Stimulated activated CD4-positive, alpha-beta T cell treated with anti-CD3 and anti-CD28 coated beads, TNF-alpha, amount 100 ng/mL, for 24 hours (primary cell): ENCODE data around the gene C17orf113.

Experiments used
- DNase-seq, 3 experiments: peaks; one replicate each; pipeline ENCODE4 v3.0.0-alpha.2; 2020; ENCODE audit warnings: low read depth in 3 of 3

C17orf113 gene

DNA sequence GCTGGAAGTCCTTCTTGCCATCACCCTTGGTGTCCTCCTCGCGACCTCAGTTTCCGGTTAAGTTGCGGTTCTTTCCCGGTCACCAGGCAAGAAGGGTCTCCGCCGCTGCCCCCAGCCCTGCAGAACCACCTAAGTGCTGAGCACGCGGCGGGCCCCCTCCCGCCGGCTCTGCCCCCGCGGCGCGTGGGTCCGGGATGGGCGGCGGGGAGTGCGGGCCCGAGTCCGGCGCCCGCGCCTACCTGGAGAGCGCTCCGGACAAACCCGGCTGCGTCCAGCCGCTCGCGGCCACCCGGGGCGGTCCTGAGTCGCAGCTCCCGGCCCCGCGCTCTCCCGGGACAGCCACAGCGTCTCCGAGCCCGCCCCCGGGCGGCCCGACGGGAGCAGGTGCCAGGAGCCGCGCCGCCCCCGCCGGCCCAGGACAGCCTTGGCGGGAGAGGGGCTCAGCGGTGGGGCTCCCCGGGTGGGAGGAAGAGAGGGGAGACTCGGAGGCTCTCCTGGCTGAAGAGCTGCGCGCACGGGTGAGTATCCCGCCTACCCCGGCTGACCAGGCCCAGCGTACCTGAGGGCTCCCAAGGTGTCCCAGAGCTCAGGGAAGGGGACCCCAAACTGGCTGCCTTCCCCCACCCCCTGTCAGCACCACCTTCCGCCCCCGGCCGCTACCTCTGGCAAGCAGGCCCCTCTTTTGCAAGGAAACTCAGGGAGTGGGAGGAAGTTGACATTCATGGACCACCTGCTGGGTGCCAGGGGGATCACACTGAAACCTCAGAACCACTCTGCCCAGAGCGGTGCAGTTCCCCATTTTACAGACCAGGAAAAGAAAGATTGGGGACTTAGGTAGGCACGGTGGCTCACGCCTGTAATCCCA, 22.2 kb upstream of the C17orf113 start:
- no peak for DNase-seq

- no peak for DNase-seq
Measured at GRCh38 chr17:42071810-42072209, 21.4 kb upstream of the C17orf113 start.

- no peak for DNase-seq
Measured at GRCh38 chr17:42068979-42069378, 18.6 kb upstream of the C17orf113 start.

DNA sequence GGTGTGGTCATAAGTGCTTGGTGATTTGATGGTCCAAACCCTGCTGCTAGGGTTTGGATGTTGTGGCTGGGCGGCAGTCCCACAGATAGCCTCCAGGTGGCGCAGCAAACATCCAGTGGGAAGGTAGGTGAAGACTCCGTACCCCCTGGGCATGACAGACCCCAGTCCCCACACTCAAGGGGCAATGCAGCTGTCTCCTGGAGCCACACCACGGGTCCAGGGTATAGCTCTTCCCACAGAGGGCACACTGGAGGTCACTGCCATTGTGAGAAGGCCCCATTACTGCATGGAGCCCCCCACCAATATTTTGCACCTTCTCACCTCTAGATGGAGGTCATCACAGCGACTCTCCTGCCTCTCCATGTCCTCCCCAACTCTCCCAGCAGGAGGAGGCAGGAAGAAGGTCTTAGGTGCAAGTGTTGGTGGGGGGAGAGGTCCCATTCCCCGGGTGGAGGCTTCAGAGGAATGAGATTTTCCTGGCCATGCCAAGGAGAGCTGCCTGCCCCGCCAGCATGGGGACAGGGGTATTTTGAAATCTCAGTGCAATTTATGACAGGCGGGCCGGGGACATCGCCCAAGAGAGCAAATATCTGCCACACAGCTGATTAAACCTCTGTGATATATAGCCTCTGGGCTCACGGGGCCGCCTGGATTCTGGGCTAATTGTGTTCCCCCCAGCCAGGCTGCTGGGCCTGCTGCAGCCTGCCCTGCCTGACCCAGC, 17.1 kb upstream of the C17orf113 start:
- peak; percentile 40 to 69 (median 55) for DNase-seq

- DNase-seq, result no peak
Measured at GRCh38 chr17:42065201-42065600, 14.8 kb upstream of the C17orf113 start.

GRCh38 chr17:42062681-42063080, 12.3 kb upstream of the C17orf113 start:
- DNase-seq, result no peak

- no peak for DNase-seq
Measured at GRCh38 chr17:42061646-42062487, 11.5 kb upstream of the C17orf113 start.

DNA sequence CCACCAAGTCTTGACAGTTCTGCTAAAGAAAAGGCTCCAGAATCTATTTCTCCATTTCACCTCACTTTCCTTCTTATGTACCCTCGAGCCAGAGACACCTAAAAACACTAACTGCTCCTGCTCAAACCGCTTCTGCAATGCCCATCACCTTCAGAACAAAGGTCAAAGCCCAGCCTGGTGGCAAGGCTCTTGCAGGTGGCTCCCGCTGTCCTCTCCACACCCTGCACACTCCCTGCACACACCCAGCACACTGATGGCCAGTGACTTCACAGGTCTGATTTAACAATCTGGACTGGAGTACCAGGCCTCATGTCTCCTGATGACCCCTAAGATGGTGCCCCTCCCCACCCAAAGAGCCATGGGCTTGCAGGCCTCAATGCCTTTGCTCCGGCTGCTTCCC, 9.8 kb upstream of the C17orf113 start:
- no peak for DNase-seq

DNA sequence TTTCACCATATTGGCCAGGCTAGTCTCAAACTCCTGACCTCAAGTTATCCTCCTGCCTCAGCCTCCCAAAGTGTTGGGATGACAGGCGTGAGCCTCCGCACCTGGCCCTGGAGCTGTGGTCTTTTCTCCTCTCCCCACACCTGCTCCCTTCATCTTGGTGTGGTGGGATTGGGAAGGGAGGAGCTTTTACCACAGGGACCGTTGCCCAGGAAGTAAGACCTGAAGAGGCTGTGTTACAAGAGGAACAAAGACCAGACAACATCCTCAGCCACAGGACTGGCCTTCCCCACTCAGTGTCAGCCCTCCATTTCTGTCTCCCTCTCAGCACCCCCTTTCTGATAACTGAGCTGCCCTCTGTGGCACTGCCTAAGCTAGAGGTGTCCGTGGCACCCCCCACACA, 9.4 kb upstream of the C17orf113 start:
- DNase-seq, result no peak

GRCh38 chr17:42058063-42058462, 7.7 kb upstream of the C17orf113 start:
- DNase-seq, result no peak

- no peak for DNase-seq
Measured at GRCh38 chr17:42056635-42057034, 6.2 kb upstream of the C17orf113 start.

DNA sequence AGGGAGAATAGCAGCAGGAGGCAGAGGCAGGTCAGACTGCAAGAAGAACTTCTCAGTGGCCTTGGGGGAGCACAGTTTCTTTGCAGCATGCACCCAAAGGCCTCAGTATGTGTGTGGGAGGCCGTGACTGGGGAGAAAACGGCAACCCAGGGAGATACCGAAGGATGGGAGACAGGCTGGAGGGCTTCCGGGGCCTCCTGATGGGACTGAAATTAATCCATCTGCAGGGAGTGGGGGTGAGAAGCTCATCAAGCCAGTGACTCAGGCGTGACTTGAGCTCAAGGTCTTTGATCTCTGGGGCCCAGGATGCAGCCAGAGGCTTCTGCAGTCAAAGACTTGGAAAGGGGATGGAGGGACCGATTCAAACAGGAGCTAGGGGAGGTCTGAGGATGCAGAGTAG, 5.1 kb upstream of the C17orf113 start:
- DNase-seq, result no peak

- DNase-seq, result no peak
Measured at GRCh38 chr17:42055027-42055426, 4.6 kb upstream of the C17orf113 start.

- DNase-seq, result no peak
Measured at GRCh38 chr17:42053731-42054500, 3.5 kb upstream of the C17orf113 start.

GRCh38 chr17:42052346-42052877, 2.0 kb upstream of the C17orf113 start:
- no peak for DNase-seq

- DNase-seq, result no peak
Measured at GRCh38 chr17:42051645-42052044, 1.2 kb upstream of the C17orf113 start.

GRCh38 chr17:42051013-42051400, 606 bp upstream of the C17orf113 start:
- DNase-seq, result no peak

- DNase-seq, result no peak
Measured at GRCh38 chr17:42049834-42050392, 488 bp downstream of the C17orf113 start.

DNA sequence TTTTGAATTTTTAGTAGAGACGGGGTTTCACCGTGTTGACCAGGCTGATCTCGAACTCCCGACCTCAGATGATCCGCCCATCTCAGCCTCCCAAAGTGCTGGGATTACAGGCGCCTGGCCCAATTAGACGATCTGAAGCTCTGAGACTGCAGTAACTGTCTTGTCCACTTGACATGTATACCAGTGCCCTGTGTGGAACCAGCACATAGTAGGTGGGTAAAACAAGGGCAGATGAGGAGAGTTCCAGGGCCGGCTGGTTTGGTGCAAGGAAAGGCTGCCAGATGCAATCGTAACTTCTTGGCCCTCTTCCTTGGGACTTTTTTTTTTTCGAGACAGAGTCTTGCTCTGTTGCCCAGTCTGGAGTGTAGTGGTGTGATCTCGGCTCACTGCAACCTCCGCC, 3.1 kb downstream of the C17orf113 start:
- DNase-seq, result no peak

- DNase-seq, result no peak
Measured at GRCh38 chr17:42045719-42046118, 4.7 kb downstream of the C17orf113 start.
